HEK293 (cell line): ENCODE data around the gene KCNH8.

Experiments
- CTCF ChIA-PET: fragments of 350-600 bp; formaldehyde crosslinking; extraction: SDS; loops from one replicate; lab custom pipeline; 2021; ENCODE audit warnings: antibody characterized with exemption; lab: Yijun Ruan, JAX
- POLR2A ChIA-PET: fragments of 300-600 bp; formaldehyde crosslinking; extraction: SDS; loops from one replicate; lab custom pipeline; 2020; ENCODE audit warnings: antibody characterized with exemption, inconsistent platforms; lab: Yijun Ruan, JAX
- H3K27ac ChIP-seq: fragments of 200-500 bp; sonication (Bioruptor generic); 2 replicates; pipeline ENCODE4 v1.5.1; 2014; ENCODE audit warnings: low read depth, low read length, control low read depth, inconsistent platforms; ENCODE audit errors: extremely low read depth
- H3K36me3 ChIP-seq, 2 experiments: fragments of 200-500 bp in 1 of 2; sonication (Bioruptor generic) in 1 of 2; 1 replicate in 1 of 2; 2 replicates in 1 of 2; pipeline ENCODE4 v1.5.1; 2014 to 2017; ENCODE audit warnings: inconsistent platforms in 2 of 2, low read length in 2 of 2; ENCODE audit not compliant: control insufficient read depth in 2 of 2, insufficient read depth in 1 of 2
- H3K4me1 ChIP-seq: fragments of 200-500 bp; sonication (Bioruptor generic); 2 replicates; pipeline ENCODE4 v1.5.1; 2014; ENCODE audit warnings: mild to moderate bottlenecking, low read length, inconsistent platforms; ENCODE audit not compliant: control insufficient read depth, insufficient read depth
- H3K4me3 ChIP-seq: 2 replicates; pipeline ENCODE4 v1.5.1; 2011; ENCODE audit warnings: low read depth, mild to moderate bottlenecking, control low read depth, low read length, moderate library complexity
- H3K9me3 ChIP-seq: fragments of 200-500 bp; sonication (Bioruptor generic); 2 replicates; pipeline ENCODE4 v1.5.1; 2014; ENCODE audit warnings: low read depth, low read length, inconsistent platforms; ENCODE audit not compliant: control insufficient read depth, insufficient read depth
- ZBTB48 ChIP-seq: fragments of 450-650 bp; formaldehyde crosslinking; IDR thresholded peaks from 2 replicates; pipeline ENCODE4 v1.5.1; 2016; ENCODE audit warnings: missing biosample characterization, missing genetic modification characterization
- ZBTB7A ChIP-seq: fragments of 450-650 bp; formaldehyde crosslinking; IDR thresholded peaks from 2 replicates; pipeline ENCODE4 v1.5.1; 2016; ENCODE audit warnings: low read depth, missing biosample characterization, missing genetic modification characterization
- ZBTB8A ChIP-seq: fragments of 450-650 bp; formaldehyde crosslinking; IDR thresholded peaks from 2 replicates; pipeline ENCODE4 v1.5.1; 2016; ENCODE audit warnings: missing biosample characterization, missing genetic modification characterization
- ZNF112 ChIP-seq: fragments of 450-650 bp; formaldehyde crosslinking; IDR thresholded peaks from 2 replicates; pipeline ENCODE4 v1.5.0; 2017; ENCODE audit warnings: missing biosample characterization, missing genetic modification characterization
- ZNF121 ChIP-seq: fragments of 450-650 bp; formaldehyde crosslinking; IDR thresholded peaks from 2 replicates; pipeline ENCODE4 v1.5.1; 2016; ENCODE audit warnings: missing biosample characterization, missing genetic modification characterization
- ZNF239 ChIP-seq: fragments of 450-650 bp; formaldehyde crosslinking; IDR thresholded peaks from 2 replicates; pipeline ENCODE4 v1.5.1; 2016; ENCODE audit warnings: missing biosample characterization, missing genetic modification characterization
- ZNF324 ChIP-seq: fragments of 450-650 bp; formaldehyde crosslinking; IDR thresholded peaks from 2 replicates; pipeline ENCODE4 v1.5.1; 2016; ENCODE audit warnings: missing biosample characterization, missing genetic modification characterization
- ZNF362 ChIP-seq: fragments of 450-650 bp; formaldehyde crosslinking; IDR thresholded peaks from 2 replicates; pipeline ENCODE4 v1.5.1; 2016; ENCODE audit warnings: missing biosample characterization, missing genetic modification characterization
- ZNF404 ChIP-seq: fragments of 450-650 bp; formaldehyde crosslinking; IDR thresholded peaks from 2 replicates; pipeline ENCODE4 v1.5.1; 2017; ENCODE audit warnings: missing biosample characterization, missing genetic modification characterization
- ZNF433 ChIP-seq: fragments of 450-650 bp; formaldehyde crosslinking; IDR thresholded peaks from 2 replicates; pipeline ENCODE4 v1.5.1; 2016; ENCODE audit warnings: missing biosample characterization, missing genetic modification characterization, low read depth
- ZNF514 ChIP-seq: fragments of 450-650 bp; formaldehyde crosslinking; IDR thresholded peaks from 2 replicates; pipeline ENCODE4 v1.5.1; 2016; ENCODE audit warnings: missing biosample characterization, missing genetic modification characterization
- ZNF623 ChIP-seq: fragments of 450-650 bp; formaldehyde crosslinking; IDR thresholded peaks from 2 replicates; pipeline ENCODE4 v1.5.1; 2016; ENCODE audit warnings: missing biosample characterization, missing genetic modification characterization
- ZNF654 ChIP-seq: fragments of 450-650 bp; formaldehyde crosslinking; IDR thresholded peaks from 2 replicates; pipeline ENCODE4 v1.5.1; 2016; ENCODE audit warnings: low read depth, missing biosample characterization, missing genetic modification characterization
- ZNF704 ChIP-seq: fragments of 450-650 bp; formaldehyde crosslinking; IDR thresholded peaks from 2 replicates; pipeline ENCODE4 v1.5.1; 2016; ENCODE audit warnings: missing biosample characterization, missing genetic modification characterization
- ZNF707 ChIP-seq: fragments of 450-650 bp; formaldehyde crosslinking; IDR thresholded peaks from 2 replicates; pipeline ENCODE4 v1.5.1; 2016; ENCODE audit warnings: missing biosample characterization, missing genetic modification characterization
- ZNF843 ChIP-seq: fragments of 450-650 bp; formaldehyde crosslinking; IDR thresholded peaks from 2 replicates; pipeline ENCODE4 v1.5.1; 2016; ENCODE audit warnings: missing biosample characterization, missing genetic modification characterization
- TF ChIP-seq, protein P1 (sequence below): fragments of 450-650 bp; formaldehyde crosslinking; IDR thresholded peaks from 2 replicates; pipeline ENCODE4 v1.5.1; 2016; ENCODE audit warnings: missing biosample characterization, missing genetic modification characterization
- TF ChIP-seq, protein P2 (sequence below): fragments of 450-650 bp; IDR thresholded peaks from 2 replicates; pipeline ENCODE4 v1.5.1; 2018; ENCODE audit warnings: missing biosample characterization, missing genetic modification characterization
- TF ChIP-seq, protein P3 (sequence below): fragments of 450-650 bp; formaldehyde crosslinking; IDR thresholded peaks from 2 replicates; pipeline ENCODE4 v1.5.1; 2016; ENCODE audit warnings: missing biosample characterization, missing genetic modification characterization
- TF ChIP-seq, protein P4 (sequence below): fragments of 450-650 bp; formaldehyde crosslinking; IDR thresholded peaks from 2 replicates; pipeline ENCODE4 v1.5.1; 2016; ENCODE audit warnings: missing biosample characterization, missing genetic modification characterization

KCNH8 gene

GRCh38 chr3:19202303-19202702 lies 54.0 kb downstream of the KCNH8 start (continued):
- TF ChIP-seq, protein P1, sequence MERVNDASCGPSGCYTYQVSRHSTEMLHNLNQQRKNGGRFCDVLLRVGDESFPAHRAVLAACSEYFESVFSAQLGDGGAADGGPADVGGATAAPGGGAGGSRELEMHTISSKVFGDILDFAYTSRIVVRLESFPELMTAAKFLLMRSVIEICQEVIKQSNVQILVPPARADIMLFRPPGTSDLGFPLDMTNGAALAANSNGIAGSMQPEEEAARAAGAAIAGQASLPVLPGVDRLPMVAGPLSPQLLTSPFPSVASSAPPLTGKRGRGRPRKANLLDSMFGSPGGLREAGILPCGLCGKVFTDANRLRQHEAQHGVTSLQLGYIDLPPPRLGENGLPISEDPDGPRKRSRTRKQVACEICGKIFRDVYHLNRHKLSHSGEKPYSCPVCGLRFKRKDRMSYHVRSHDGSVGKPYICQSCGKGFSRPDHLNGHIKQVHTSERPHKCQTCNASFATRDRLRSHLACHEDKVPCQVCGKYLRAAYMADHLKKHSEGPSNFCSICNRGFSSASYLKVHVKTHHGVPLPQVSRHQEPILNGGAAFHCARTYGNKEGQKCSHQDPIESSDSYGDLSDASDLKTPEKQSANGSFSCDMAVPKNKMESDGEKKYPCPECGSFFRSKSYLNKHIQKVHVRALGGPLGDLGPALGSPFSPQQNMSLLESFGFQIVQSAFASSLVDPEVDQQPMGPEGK (tag by site-specific recombination): no peak
- TF ChIP-seq ZNF843 (tag by site-specific recombination): no peak

- no peak overlapping the region for H3K27ac ChIP-seq
- TF ChIP-seq ZNF707 (tag by site-specific recombination) (no peak), ZNF112 (tag by site-specific recombination) (no peak), ZBTB48 (tag by site-specific recombination) (no peak), ZNF404 (tag by site-specific recombination) (no peak), ZBTB8A (tag by site-specific recombination) (no peak), ZNF239 (tag by site-specific recombination) (no peak), ZNF324 (no peak), ZNF704 (tag by site-specific recombination) (no peak), ZNF514 (tag by site-specific recombination) (no peak), ZNF433 (tag by site-specific recombination) (no peak), ZBTB7A (no peak), ZNF121 (tag by site-specific recombination) (no peak), ZNF362 (tag by site-specific recombination) (no peak), ZNF623 (tag by site-specific recombination) (no peak), ZNF654 (tag by site-specific recombination) (no peak)
- TF ChIP-seq, protein P2, sequence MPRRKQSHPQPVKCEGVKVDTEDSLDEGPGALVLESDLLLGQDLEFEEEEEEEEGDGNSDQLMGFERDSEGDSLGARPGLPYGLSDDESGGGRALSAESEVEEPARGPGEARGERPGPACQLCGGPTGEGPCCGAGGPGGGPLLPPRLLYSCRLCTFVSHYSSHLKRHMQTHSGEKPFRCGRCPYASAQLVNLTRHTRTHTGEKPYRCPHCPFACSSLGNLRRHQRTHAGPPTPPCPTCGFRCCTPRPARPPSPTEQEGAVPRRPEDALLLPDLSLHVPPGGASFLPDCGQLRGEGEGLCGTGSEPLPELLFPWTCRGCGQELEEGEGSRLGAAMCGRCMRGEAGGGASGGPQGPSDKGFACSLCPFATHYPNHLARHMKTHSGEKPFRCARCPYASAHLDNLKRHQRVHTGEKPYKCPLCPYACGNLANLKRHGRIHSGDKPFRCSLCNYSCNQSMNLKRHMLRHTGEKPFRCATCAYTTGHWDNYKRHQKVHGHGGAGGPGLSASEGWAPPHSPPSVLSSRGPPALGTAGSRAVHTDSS (tag by site-specific recombination): no peak
- TF ChIP-seq, protein P3, sequence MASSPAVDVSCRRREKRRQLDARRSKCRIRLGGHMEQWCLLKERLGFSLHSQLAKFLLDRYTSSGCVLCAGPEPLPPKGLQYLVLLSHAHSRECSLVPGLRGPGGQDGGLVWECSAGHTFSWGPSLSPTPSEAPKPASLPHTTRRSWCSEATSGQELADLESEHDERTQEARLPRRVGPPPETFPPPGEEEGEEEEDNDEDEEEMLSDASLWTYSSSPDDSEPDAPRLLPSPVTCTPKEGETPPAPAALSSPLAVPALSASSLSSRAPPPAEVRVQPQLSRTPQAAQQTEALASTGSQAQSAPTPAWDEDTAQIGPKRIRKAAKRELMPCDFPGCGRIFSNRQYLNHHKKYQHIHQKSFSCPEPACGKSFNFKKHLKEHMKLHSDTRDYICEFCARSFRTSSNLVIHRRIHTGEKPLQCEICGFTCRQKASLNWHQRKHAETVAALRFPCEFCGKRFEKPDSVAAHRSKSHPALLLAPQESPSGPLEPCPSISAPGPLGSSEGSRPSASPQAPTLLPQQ (tag by site-specific recombination): no peak
- TF ChIP-seq, protein P4, sequence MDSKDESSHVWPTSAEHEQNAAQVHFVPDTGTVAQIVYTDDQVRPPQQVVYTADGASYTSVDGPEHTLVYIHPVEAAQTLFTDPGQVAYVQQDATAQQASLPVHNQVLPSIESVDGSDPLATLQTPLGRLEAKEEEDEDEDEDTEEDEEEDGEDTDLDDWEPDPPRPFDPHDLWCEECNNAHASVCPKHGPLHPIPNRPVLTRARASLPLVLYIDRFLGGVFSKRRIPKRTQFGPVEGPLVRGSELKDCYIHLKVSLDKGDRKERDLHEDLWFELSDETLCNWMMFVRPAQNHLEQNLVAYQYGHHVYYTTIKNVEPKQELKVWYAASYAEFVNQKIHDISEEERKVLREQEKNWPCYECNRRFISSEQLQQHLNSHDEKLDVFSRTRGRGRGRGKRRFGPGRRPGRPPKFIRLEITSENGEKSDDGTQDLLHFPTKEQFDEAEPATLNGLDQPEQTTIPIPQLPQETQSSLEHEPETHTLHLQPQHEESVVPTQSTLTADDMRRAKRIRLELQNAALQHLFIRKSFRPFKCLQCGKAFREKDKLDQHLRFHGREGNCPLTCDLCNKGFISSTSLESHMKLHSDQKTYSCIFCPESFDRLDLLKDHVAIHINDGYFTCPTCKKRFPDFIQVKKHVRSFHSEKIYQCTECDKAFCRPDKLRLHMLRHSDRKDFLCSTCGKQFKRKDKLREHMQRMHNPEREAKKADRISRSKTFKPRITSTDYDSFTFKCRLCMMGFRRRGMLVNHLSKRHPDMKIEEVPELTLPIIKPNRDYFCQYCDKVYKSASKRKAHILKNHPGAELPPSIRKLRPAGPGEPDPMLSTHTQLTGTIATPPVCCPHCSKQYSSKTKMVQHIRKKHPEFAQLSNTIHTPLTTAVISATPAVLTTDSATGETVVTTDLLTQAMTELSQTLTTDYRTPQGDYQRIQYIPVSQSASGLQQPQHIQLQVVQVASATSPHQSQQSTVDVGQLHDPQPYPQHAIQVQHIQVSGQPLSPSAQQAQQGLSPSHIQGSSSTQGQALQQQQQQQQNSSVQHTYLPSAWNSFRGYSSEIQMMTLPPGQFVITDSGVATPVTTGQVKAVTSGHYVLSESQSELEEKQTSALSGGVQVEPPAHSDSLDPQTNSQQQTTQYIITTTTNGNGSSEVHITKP: no peak
- POLR2A ChIA-PET: no interaction called here
- H3K4me3 ChIP-seq: no peak overlapping the region
- no peaks in the 10 kb centered on the region for H3K9me3 ChIP-seq
- H3K36me3 ChIP-seq: no peaks in the 10 kb centered on the region
- CTCF ChIA-PET: interaction anchor here (1.6 kb wide), 1 partner anchor 10 kb away, joined by 3 read pairs; no protein-coding TSS in a partner anchor
- no peaks in the 10 kb centered on the region for H3K4me1 ChIP-seq
These were observed 54.4 kb downstream of the KCNH8 start for GRCh38 chr3:19202754-19203153.
